HG02840 (cell line): ENCODE results near the gene HCAR2.
"Not testable (repeated sequence)": the region's sequence is repeated elsewhere in the genome, so short reads cannot be mapped to it uniquely, and the experiment has no call there.

ENCODE experiments used
- ATAC-seq: cut with Tn5 transposase; IDR thresholded peaks from one replicate; pipeline ENCODE4 v1.9.1; 2021; ENCODE audit warnings: mild to moderate bottlenecking, moderate library complexity, moderate number of reproducible peaks; ENCODE audit not compliant: unreplicated experiment, low FRiP score

HCAR2 gene

DNA sequence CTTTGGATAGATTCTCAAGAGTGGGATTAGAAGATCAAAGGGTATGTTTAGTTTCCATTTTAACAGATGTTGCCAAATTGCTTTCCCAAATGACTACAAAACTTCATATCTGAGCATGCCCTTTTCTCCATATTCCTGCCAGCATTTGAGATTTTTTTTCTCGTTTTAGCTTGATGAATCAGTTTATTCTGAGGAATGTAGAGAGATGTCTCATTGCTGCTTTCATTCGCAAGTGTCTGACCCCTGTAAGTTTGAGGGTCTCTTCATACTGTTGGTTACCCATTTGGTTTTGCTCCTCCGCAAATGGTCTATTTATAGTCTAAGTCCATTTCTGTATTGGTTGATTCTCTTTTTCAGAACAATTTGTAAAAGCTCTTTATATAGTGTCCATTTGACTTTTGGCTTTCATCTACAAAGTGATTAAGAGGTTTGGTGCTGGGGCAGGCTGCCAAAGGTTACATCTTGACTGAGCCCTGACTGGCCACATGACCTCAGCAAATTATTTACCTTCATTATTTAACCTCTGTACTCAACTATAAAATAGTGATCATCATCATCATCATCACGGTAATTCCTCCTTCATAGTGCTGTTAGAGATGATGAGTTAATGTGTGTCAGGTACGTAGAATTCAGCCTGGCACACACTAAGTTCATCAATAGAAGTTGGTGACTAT, 33.6 kb downstream of the HCAR2 start:
- no peak for ATAC-seq

DNA sequence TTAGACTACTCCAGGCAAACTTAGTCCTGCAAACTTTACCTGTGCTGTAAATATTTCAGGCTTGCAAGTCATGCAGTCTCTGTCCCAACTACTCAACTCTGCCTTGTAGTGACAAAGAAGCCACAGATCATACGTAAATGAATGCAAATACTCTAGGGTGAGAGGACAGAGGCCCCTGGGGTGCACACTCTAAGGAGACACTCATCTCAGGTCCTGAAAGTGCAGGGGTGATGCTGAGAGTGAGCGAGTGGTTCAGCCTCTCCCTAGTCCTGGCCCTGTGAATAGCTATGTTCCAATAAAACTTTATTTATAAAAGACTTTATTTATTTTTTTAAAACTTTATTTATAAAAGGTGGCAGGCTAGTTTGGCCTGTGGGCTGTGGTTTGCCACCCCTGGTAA, 34.9 kb downstream of the HCAR2 start:
- no peak for ATAC-seq

DNA sequence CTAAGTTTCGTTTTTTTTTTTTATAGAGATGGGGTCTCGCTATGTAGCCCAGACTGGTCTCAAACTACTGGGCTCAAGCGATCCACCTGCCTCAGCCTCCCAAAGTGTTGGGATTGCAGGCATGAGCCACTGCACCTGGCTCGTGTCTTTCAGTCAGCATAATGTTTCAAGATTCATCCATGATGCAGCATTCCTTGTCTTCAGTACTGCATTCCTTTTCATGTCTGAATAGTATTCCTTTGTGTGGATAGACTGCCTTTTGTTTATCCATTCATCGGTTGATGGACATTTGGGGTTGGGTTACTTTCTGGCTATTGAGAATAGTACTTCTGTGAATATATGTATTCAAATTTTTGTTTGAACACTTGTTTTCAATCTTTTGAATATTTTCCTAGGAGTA, 37.4 kb downstream of the HCAR2 start:
- ATAC-seq = no peak

DNA sequence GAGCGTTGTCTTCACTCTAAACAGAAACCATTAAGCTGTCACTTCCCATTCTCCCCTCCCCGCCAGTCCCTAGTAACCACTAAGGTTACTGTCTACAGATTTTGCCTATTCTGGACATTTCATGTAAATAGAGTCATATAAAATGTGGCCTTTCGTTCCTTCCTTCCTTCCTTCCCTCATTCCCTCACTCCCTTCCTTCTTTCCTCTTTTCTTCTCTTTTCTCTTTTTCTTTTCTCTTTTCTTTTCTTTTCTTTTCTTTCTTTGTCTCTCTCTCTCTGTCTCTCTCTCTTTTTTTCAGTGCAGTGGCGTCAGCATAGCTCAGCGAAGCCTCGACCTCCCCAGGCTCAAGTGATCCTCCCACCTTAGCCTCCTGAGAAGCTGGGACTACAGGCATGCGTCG, 37.8 kb downstream of the HCAR2 start:
- ATAC-seq = no peak

DNA sequence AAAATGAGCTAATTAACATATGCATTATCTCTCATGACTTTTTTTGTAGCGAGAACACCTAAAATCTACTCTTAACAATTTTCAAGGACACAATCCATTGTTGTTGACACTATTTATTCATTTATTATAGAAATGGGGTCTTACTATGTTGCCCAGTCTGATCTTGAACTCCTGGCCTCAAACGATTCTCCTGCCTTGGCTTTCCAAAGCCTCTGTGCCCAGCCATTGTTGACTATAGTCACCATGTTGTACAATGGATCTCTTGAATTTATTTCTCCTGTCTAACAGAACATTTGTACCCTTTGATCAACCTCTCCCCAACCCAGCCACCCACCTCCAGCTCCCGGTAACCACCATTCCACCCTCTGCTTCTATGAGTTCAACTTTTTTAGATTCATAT, 41.2 kb downstream of the HCAR2 start:
- no peak for ATAC-seq

DNA sequence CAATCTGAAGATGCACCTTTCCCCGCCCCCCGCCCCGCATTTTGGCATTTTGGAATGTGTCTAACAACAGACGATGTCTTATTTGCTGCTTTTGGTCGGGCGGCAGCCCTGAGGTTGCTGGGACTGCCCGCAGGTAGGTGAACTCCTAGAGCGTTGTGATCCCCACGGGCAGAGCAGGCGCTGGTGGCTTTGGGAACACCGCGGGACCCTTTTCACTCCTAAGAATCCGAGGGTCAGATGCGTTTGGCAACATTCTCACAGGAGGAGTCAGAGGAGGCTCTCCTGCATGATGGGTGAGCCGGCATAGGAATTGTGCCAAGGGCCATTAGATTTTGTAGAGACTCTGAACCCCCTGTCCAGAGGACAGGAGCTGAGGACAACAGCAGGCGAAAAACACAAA, 41.9 kb downstream of the HCAR2 start:
- ATAC-seq = no peak

DNA sequence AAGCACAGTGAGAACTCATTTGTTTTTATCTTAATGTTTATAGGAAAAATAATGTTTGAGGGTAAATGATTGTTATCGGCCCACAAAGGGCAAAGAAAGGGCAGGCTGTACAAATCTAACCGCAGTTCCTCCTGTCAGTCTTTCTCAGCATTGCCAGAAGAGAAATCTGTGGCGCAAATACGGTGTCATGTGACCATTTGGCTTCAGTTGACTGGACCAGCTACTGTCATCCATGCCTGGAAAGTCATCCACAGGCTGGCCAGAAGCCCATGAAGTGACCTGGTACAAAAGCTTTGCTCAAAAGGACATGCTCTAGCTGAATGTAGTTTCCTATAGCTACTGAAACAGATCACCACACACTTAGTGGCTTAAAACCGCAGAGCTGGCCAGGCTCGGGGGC, 43.6 kb downstream of the HCAR2 start:
- ATAC-seq = no peak

DNA sequence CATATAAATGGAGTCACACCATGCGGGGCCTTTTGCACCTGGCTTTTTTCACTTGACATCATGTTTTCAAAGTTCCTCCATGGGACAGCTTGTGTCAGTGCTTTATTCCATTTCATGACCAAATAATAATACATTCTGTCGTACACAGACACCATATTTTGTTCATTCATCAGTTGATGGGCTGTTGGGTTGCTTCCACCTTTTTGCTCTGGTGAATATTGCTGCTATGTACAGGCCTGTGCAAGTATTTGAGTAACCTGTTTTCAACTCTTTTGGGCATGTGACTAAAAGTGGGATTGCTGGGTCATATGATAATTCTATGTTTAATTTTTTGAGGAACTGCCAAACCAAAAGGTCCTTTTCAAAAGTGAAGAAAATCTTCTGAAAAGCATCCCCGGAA, 46.9 kb downstream of the HCAR2 start:
- no peak for ATAC-seq

DNA sequence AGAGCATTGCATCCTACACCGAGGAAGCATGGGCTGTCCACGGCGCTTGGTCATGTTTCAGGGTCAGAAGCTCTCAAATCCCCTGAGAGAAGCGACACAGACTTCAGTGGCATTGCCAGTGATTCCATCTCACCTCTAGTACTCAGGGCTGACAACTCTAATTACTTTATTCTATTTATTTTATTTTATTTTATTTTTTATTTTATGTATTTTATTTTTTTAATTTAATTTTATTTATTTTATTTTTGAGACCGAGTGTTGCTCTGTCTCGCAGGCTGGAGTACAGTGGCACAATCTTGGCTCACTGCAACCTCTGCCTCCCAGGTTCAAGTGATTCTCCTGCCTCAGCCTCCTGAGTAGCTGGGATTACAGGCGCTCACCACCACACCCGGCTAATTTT, 49.9 kb downstream of the HCAR2 start:
- not testable (repeated sequence) for ATAC-seq

DNA sequence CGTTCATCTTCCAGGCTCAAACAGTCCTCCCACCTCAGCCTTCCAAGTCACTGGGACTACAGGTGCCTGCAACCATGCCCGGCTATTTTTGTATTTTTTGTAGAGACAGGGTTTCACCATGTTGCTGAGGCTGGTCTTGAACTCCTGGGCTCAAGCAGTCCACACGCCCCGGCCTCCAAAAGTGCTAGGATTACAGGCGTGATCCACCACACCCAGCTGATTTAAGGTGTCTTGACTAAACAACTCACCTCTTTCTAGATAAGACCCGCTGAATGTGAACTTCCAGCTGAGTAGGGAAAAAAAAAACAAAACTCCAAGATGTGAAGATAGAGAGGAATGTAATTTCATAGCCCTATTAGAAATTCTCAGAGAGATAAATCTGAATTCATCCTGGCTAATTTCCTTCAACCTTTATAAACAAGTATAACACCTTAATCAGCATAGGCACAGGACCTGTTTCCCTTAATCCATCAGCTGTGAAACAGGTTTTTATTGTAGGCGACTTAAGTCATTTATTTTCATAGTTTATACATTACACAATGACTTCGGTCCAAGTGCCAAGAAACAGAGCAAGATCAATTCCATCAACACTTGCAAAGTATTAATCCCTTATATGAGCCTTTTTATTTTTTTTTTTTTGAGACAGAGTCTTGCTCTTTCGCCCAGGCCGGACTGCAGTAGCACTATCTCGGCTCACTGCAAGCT, 51.5 kb downstream of the HCAR2 start:
- no peak for ATAC-seq
